Stomach (tissue), 9 donors: ENCODE results near the gene PGPEP1. TPM values are rescaled to one million over a fixed set of nuclear protein-coding genes. Genes with fewer than 3 reads are reported as not detected.

Experiments used
- DNase-seq, 2 donors: peaks; one replicate each; pipeline versions ENCODE4 v3.0.0 to v3.0.0-alpha.2; 2013 to 2019
- H3K27ac ChIP-seq, 5 donors: fragments of 200-600 bp in 4 of 5; sonication (generic) in 4 of 5; one replicate each; pipeline ENCODE4 v1.5.1; 2013 to 2019; ENCODE audit warnings: mild to moderate bottlenecking in 1 of 5, moderate library complexity in 1 of 5
- H3K27me3 ChIP-seq, 3 donors: fragments of 200-600 bp; sonication (generic); one replicate each; pipeline ENCODE4 v1.5.1; 2017 to 2019; ENCODE audit warnings: mixed run types in 1 of 3
- H3K36me3 ChIP-seq, 4 donors: fragments of 200-600 bp; sonication (generic); 1 replicate in 3 of 4; 2 replicates in 1 of 4; pipeline ENCODE4 v1.5.1; 2016 to 2019
- H3K4me1 ChIP-seq, 4 donors: fragments of 200-600 bp; sonication (generic); one replicate each; pipeline ENCODE4 v1.5.1; 2016 to 2019
- H3K4me3 ChIP-seq, 4 donors: fragments of 200-600 bp; sonication (generic) in 3 of 4; one replicate each; pipeline ENCODE4 v1.5.1; 2016 to 2019; ENCODE audit warnings: mild to moderate bottlenecking in 1 of 4
- H3K9me3 ChIP-seq, 4 donors: fragments of 200-600 bp; sonication (generic); one replicate each; pipeline ENCODE4 v1.5.1; 2016 to 2019
- EP300 ChIP-seq: sonication (generic); formaldehyde crosslinking; IDR thresholded peaks from one replicate; pipeline ENCODE4 v1.6.1; 2017; ENCODE audit warnings: antibody characterized with exemption
- POLR2A ChIP-seq, 4 donors: fragments of 450-650 bp; IDR thresholded peaks; one replicate each; pipeline ENCODE4 v1.6.1; 2016; ENCODE audit warnings: antibody characterized with exemption in 4 of 4, control low read depth in 2 of 4, mild to moderate bottlenecking in 1 of 4, moderate library complexity in 1 of 4
- POLR2AphosphoS5 ChIP-seq, 3 donors: sonication (generic); formaldehyde crosslinking; IDR thresholded peaks; one replicate each; pipeline ENCODE4 v1.6.1; 2016; ENCODE audit warnings: antibody characterized with exemption in 3 of 3
- WGBS, 5 donors: extraction: QIAGEN DNeasy Blood & Tissue Kit in 3 of 5; methylation state at CpG; one replicate each; pipeline versions ENCODE4 v1.1.5 to v1.1.7; 2013 to 2018; 5-methylcytosine and 5-hydroxymethylcytosine counted together
- intact Hi-C: fragments of 100-400 bp; cut with DNase I; formaldehyde crosslinking; loops from one replicate; pipeline ENCODE4 v1.15.1; 2023; ENCODE audit warnings: low total_unique reads
- polyA plus RNA-seq, 3 donors: library from polyadenylated mRNA; stranded (reverse); fragments of 200-250 nt; gene quantifications; one replicate each; pipeline ENCODE4 v1.2.3, GENCODE V29; 2013
- total RNA-seq, 5 donors: library from RNA; depleted of rRNA; stranded (reverse); fragments of >200 nt; gene quantifications; one replicate each; pipeline versions ENCODE4 v1.1.0 to v1.2.3, GENCODE V29; 2014 to 2016
- TF ChIP-seq, protein P1 (sequence below), 7 experiments: fragments of 450-650 bp in 4 of 7; fragments of 200-600 bp in 3 of 7; sonication (generic) in 3 of 7; IDR thresholded peaks; one replicate each; pipeline ENCODE4 v1.5.1; 2016 to 2019; ENCODE audit warnings: antibody characterized with exemption in 7 of 7, control low read depth in 2 of 7, mild to moderate bottlenecking in 1 of 7
- donor health status: healthy with polysubstance abuse.
- donor health status: Bipolar disorder and iron deficiency.
- donor health status: healthy.

The PGPEP1 gene
- total and polyA plus RNA-seq, 8 donors, result 8.0 to 58.9 (median 26.0) TPM

DNA sequence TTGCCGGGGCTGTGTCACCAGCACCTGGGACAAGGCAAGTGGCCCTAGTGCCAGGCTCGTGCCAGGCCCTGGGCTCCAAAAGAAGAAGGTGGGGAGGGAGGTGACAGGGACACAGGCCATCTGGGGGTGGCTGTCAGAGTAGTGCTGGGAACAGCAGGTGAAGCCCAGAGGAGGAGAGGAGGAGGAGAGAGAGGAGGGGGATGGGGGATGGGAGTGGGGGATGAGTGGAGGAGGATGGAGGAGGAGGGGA lies 36.3 kb upstream of the PGPEP1 start:
- peak overlapping the region; percentile 95 to 98 (median 97) for H3K27ac ChIP-seq
- TF ChIP-seq POLR2A (IDR thresholded peaks at IDR 0.05) (no peak), EP300 (no peak), POLR2AphosphoS5 (IDR thresholded peaks at IDR 0.05) (no peak)
- TF ChIP-seq, protein P1, sequence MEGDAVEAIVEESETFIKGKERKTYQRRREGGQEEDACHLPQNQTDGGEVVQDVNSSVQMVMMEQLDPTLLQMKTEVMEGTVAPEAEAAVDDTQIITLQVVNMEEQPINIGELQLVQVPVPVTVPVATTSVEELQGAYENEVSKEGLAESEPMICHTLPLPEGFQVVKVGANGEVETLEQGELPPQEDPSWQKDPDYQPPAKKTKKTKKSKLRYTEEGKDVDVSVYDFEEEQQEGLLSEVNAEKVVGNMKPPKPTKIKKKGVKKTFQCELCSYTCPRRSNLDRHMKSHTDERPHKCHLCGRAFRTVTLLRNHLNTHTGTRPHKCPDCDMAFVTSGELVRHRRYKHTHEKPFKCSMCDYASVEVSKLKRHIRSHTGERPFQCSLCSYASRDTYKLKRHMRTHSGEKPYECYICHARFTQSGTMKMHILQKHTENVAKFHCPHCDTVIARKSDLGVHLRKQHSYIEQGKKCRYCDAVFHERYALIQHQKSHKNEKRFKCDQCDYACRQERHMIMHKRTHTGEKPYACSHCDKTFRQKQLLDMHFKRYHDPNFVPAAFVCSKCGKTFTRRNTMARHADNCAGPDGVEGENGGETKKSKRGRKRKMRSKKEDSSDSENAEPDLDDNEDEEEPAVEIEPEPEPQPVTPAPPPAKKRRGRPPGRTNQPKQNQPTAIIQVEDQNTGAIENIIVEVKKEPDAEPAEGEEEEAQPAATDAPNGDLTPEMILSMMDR (IDR thresholded peaks at IDR 0.05), result no peak
- no peaks in the 10 kb centered on the region for H3K27me3 ChIP-seq
- peaks cover 18 to 30% (median 22%) of the 10 kb centered on the region in 4 donors for H3K36me3 ChIP-seq
- H3K9me3 ChIP-seq, result no peaks in the 10 kb centered on the region
- intact Hi-C loops, result no loop called here
- 0 to 10% (median 5%) methylated on average over 2 of the region's 2 CpGs for WGBS, 5 donors
- peak overlapping the region; percentile 30 to 36 (median 34) for H3K4me3 ChIP-seq
- no peak for DNase-seq
- peaks cover 52 to 89% (median 67%) of the 10 kb centered on the region in 4 donors for H3K4me1 ChIP-seq

DNA sequence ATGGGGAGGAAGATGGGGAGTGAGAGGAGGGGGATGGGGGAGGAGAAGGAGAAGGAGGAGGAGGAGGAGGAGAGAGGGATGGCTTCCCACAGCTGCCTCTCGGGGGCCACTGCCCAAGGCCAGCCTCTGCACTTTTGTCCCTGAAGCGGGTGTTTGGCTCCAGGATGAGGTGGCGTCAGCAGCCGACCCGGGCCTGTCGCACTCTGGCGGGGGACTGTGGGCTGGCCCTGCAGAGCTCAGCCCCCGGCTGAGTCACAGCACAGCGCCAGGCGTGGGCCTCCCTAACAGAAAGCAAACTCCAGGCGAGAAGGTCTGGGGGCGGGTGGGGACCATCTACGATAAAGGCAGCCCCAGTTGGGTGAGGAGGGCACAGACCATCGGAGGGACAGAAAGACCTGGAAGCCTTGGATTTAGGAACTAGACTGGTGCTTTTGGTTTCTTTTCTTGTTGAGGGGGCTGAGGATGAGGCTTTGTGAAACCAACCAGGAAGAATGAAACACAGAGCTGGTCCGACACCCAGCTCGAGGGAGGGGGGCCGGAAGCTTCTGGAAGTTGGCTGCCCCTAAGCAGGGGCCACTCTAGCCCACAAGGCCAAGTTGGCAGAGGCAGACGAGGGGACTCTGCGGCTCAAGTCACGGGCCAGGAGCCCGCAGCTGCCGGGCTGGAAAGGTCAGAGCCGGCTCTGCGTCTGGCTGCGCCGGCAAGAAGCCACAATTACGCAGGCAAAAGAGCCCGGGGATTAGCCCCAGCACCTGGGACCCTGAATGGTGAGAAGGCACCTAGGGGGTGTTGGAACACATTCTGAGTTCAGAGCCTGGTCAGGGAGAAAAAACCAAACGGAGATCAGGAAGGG lies 35.7 kb upstream of the PGPEP1 start:
- peak overlapping the region; percentile 30 to 36 (median 34) for H3K4me3 ChIP-seq
- no peaks in the 10 kb centered on the region for H3K9me3 ChIP-seq
- H3K27me3 ChIP-seq, result no peaks in the 10 kb centered on the region
- intact Hi-C loops, result no loop called here
- H3K36me3 ChIP-seq, result peaks cover 18 to 35% (median 27%) of the 10 kb centered on the region in 4 donors
- TF ChIP-seq, protein P1 (IDR thresholded peaks at IDR 0.05), result no peak
- TF ChIP-seq POLR2A (IDR thresholded peaks at IDR 0.05), result peak in 2 of 4 donors; percentile 45 to 57
- TF ChIP-seq POLR2AphosphoS5 (IDR thresholded peaks at IDR 0.05), result peak; percentile 54 to 85 (median 85)
- peaks cover 52 to 94% (median 67%) of the 10 kb centered on the region in 4 donors for H3K4me1 ChIP-seq
- whole genome bisulfite sequencing, 5 donors, result 1 to 2% (median 1%) methylated on average over 25 to 29 of the region's 29 CpGs
- H3K27ac ChIP-seq, result peak overlapping the region; percentile 95 to 98 (median 97)
- peak; percentile 80 to 95 for DNase-seq

DNA sequence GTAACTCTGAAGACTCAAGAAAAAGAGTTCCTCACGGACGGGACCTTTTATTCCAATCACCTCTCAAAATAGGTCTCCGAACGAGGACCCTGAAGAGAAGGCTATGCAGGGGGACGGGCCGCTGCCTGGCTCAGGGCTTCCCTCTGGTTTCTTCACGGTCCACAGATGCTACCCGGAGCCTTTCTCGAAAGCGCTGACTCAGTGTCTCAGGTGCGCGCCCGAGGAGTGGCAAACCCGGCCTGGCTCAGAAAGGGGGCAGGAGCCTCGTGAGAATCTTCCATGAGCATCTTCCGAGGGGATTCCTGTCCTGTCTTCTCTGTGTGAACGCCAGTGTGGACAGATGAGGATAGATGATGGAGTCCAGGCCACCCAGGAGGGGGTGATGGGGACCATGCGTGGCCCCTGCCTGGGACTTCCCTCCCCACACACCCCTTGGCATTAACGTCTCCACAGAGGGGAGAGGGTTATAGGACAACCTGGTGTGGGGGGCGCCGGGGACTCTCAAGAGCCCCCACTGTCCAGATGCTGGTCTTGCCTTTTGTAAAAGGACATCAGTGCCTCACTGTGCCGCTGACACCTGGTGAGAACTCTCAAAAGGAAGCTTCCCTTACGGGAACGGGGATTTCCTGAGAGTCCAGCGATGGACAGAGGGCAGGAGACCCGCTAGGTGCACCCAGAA lies 34.0 kb upstream of the PGPEP1 start:
- no peak for TF ChIP-seq EP300
- TF ChIP-seq POLR2AphosphoS5 (IDR thresholded peaks at IDR 0.05), result no peak
- TF ChIP-seq POLR2A (IDR thresholded peaks at IDR 0.05), result no peak
- TF ChIP-seq, protein P1 (IDR thresholded peaks at IDR 0.05), result no peak
- Histone ChIP-seq H3K27me3 (no peaks in the 10 kb centered on the region), H3K36me3 (peaks cover 25 to 51% (median 42%) of the 10 kb centered on the region in 4 donors), H3K27ac (peak overlapping the region; percentile 9 to 98 (median 97)), H3K4me1 (peaks cover 49 to 94% (median 65%) of the 10 kb centered on the region in 4 donors), H3K4me3 (no peak overlapping the region), H3K9me3 (no peaks in the 10 kb centered on the region)
- WGBS, 5 donors, result 72 to 84% (median 82%) methylated on average over 26 of the region's 26 CpGs
- intact Hi-C loops, result no loop called here
- no peak for DNase-seq

DNA sequence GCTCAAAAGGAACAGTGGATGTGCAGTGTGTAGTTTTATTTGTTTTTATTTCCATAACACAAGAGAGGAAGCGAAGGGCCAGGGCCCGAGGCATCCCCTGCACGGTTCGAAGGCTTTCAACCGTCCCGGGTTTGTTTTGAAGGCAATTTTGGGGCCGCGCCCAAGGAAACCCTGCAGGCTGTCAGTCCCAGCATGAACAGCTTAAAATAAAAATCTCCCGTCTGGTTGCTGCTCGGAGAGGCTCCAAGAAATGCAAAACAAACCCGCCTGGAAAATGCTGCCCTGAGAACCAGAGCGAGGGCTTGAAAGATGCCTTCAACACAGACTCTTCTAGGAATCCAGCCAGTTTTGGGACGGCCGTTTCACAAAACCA lies 33.5 kb upstream of the PGPEP1 start:
- Histone ChIP-seq H3K27me3 (no peaks in the 10 kb centered on the region), H3K36me3 (peaks cover 25 to 56% (median 47%) of the 10 kb centered on the region in 4 donors), H3K4me3 (no peak overlapping the region), H3K27ac (peak overlapping the region in 4 of 5 donors; percentile 96 to 98 (median 98)), H3K4me1 (peaks cover 46 to 94% (median 65%) of the 10 kb centered on the region in 4 donors), H3K9me3 (no peaks in the 10 kb centered on the region)
- WGBS, 5 donors, result 60 to 73% (median 63%) methylated on average over 14 of the region's 14 CpGs
- TF ChIP-seq POLR2A (IDR thresholded peaks at IDR 0.05) (no peak), EP300 (no peak), POLR2AphosphoS5 (IDR thresholded peaks at IDR 0.05) (no peak)
- TF ChIP-seq, protein P1 (IDR thresholded peaks at IDR 0.05), result no peak
- intact Hi-C loops, result no loop called here
- no peak for DNase-seq
